ENCODE results near the gene LYSMD1.
A peak's percentile ranks its signal among the peaks of the same experiment; 100 is the strongest.

LYSMD1 gene

GRCh38 chr1:151171190-151171589 lies 5.5 kb upstream of the LYSMD1 start:
- Histone ChIP-seq H3K4me3 (ENCODE audit: low read depth in 1 of 2, low read length in 2 of 2) (no peak overlapping the region), H3K9me3 (ENCODE audit: insufficient read depth, low read length, severe bottlenecking) (no peaks in the 10 kb centered on the region), H2AFZ (ENCODE audit: low read depth, low read length) (no peak overlapping the region), H3K79me2 (ENCODE audit: insufficient read depth, low read length) (peaks cover 12% of the 10 kb centered on the region), H3K27me3 (ENCODE audit: insufficient read depth, low read length, poor library complexity) (no peaks in the 10 kb centered on the region), H3K9ac (ENCODE audit: low read depth, low read length) (no peak overlapping the region), H3K4me1 (ENCODE audit: insufficient read depth, low read length) (peaks cover 10% of the 10 kb centered on the region), H3K36me3 (ENCODE audit: insufficient read depth, low read length) (peaks cover 51% of the 10 kb centered on the region), H3K4me2 (ENCODE audit: insufficient read depth, low read length) (no peak overlapping the region), H3K27ac (ENCODE audit: low read length) (no peak overlapping the region), H4K20me1 (ENCODE audit: insufficient read depth, low read length) (no peaks in the 10 kb centered on the region)
- DNase-seq, result no peak
- TF ChIP-seq, protein P1, sequence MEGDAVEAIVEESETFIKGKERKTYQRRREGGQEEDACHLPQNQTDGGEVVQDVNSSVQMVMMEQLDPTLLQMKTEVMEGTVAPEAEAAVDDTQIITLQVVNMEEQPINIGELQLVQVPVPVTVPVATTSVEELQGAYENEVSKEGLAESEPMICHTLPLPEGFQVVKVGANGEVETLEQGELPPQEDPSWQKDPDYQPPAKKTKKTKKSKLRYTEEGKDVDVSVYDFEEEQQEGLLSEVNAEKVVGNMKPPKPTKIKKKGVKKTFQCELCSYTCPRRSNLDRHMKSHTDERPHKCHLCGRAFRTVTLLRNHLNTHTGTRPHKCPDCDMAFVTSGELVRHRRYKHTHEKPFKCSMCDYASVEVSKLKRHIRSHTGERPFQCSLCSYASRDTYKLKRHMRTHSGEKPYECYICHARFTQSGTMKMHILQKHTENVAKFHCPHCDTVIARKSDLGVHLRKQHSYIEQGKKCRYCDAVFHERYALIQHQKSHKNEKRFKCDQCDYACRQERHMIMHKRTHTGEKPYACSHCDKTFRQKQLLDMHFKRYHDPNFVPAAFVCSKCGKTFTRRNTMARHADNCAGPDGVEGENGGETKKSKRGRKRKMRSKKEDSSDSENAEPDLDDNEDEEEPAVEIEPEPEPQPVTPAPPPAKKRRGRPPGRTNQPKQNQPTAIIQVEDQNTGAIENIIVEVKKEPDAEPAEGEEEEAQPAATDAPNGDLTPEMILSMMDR (IDR thresholded peaks at IDR 0.05; ENCODE audit: borderline replicate concordance, extremely low read depth, low read length, poor library complexity, severe bottlenecking), result no peak
- no peak for TF ChIP-seq EZH2 (IDR thresholded peaks at IDR 0.05; ENCODE audit: borderline replicate concordance, low read depth, low read length, severe bottlenecking)
- ATAC-seq (ENCODE audit: insufficient read depth, low read depth), result no peak

DNA sequence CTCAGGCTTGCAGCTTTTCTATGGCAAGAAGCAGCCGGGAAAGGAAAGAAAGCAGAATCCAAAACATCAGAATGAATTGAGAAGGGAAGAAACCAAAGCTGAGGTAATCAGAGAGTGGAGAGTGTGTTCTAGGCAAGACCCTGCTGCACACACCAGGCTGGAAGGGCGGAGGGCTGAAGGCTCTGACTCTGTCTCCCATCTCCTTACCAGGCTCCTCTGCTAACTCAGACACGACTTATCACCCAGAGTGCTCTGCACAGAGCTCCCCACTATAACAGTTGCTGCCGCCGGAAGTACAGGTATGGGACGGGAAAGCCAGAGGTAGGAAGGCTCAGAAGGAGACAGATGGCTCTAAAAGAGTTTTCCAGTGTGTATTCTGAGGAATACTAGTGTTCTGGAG lies 1.4 kb upstream of the LYSMD1 start:
- H3K9me3 ChIP-seq (ENCODE audit: insufficient read depth, low read length, severe bottlenecking), result no peaks in the 10 kb centered on the region
- H2AFZ ChIP-seq (ENCODE audit: low read depth, low read length), result no peak overlapping the region
- H3K36me3 ChIP-seq (ENCODE audit: insufficient read depth, low read length), result peaks cover 34% of the 10 kb centered on the region
- H3K4me3 ChIP-seq (ENCODE audit: low read depth in 1 of 2, low read length in 2 of 2), result peak overlapping the region; percentile 89 to 91; a peak in 3 of 4 replicates
- H3K4me2 ChIP-seq (ENCODE audit: insufficient read depth, low read length), result peak overlapping the region; percentile 96
- DNase-seq, result no peak
- H3K4me1 ChIP-seq (ENCODE audit: insufficient read depth, low read length), result peaks cover 31% of the 10 kb centered on the region
- TF ChIP-seq EZH2 (IDR thresholded peaks at IDR 0.05; ENCODE audit: borderline replicate concordance, low read depth, low read length, severe bottlenecking), result no peak
- TF ChIP-seq, protein P1 (IDR thresholded peaks at IDR 0.05; ENCODE audit: borderline replicate concordance, extremely low read depth, low read length, poor library complexity, severe bottlenecking), result no peak
- no peaks in the 10 kb centered on the region for H3K27me3 ChIP-seq (ENCODE audit: insufficient read depth, low read length, poor library complexity)
- peaks cover 38% of the 10 kb centered on the region for H3K79me2 ChIP-seq (ENCODE audit: insufficient read depth, low read length)
- H3K9ac ChIP-seq (ENCODE audit: low read depth, low read length), result peak overlapping the region; percentile 71
- H3K27ac ChIP-seq (ENCODE audit: low read length), result peak overlapping the region; percentile 75; the same call in 1 of the 2 replicates
- no peaks in the 10 kb centered on the region for H4K20me1 ChIP-seq (ENCODE audit: insufficient read depth, low read length)
- no peak for ATAC-seq (ENCODE audit: insufficient read depth, low read depth)

DNA sequence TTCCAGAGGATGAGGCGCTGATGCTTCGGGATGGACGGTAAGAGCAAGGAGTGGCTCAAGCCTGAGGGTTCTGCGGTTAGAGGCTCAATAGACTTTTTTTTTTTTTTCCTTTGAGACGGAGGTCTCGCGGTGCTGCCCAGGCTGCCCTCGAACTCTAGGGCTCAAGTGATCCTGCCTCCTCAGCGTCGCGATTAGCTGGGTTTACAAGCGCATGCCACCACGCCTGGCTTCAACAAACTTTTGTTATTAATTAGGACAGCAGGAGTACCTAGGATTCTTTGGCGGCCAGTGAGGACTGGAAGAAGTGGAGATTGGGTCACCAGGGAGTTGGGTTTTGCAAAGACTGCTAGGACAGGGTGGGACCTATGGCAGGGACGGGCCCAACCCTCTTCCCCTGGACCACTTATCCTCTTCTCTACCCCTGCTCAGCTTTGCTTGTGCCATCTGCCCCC lies 829 bp upstream of the LYSMD1 start:
- Histone ChIP-seq H3K4me3 (ENCODE audit: low read depth in 1 of 2, low read length in 2 of 2) (peak overlapping the region; percentile 89 to 91), H4K20me1 (ENCODE audit: insufficient read depth, low read length) (no peaks in the 10 kb centered on the region), H3K27ac (ENCODE audit: low read length) (peak overlapping the region; percentile 75), H2AFZ (ENCODE audit: low read depth, low read length) (peak overlapping the region; percentile 91), H3K4me1 (ENCODE audit: insufficient read depth, low read length) (peaks cover 31% of the 10 kb centered on the region), H3K27me3 (ENCODE audit: insufficient read depth, low read length, poor library complexity) (no peaks in the 10 kb centered on the region), H3K79me2 (ENCODE audit: insufficient read depth, low read length) (peaks cover 38% of the 10 kb centered on the region), H3K9ac (ENCODE audit: low read depth, low read length) (peak overlapping the region; percentile 71), H3K4me2 (ENCODE audit: insufficient read depth, low read length) (peak overlapping the region; percentile 96), H3K36me3 (ENCODE audit: insufficient read depth, low read length) (peaks cover 39% of the 10 kb centered on the region), H3K9me3 (ENCODE audit: insufficient read depth, low read length, severe bottlenecking) (no peaks in the 10 kb centered on the region)
- ATAC-seq (ENCODE audit: insufficient read depth, low read depth), result no peak
- peak; percentile 24 for DNase-seq
- TF ChIP-seq EZH2 (IDR thresholded peaks at IDR 0.05; ENCODE audit: borderline replicate concordance, low read depth, low read length, severe bottlenecking), result no peak
- TF ChIP-seq, protein P1 (IDR thresholded peaks at IDR 0.05; ENCODE audit: borderline replicate concordance, extremely low read depth, low read length, poor library complexity, severe bottlenecking), result no peak

Measured in DND-41 (cell line).